CD4-positive, CD25-positive, alpha-beta regulatory T cell (primary cell): ENCODE measurements around the gene ZNF516. TPM values are rescaled to one million over a fixed set of nuclear protein-coding genes. Genes with fewer than 3 reads are reported as not detected.
A peak's percentile ranks its signal among the peaks of the same experiment; 100 is the strongest.

Source experiments
- ATAC-seq, 2 donors: fragments of 150-1000 bp; cut with Tn5 transposase; one replicate each; pipeline ENCODE4 v1.10.0; 2021; ENCODE audit warnings: low read depth in 2 of 2, moderate number of reproducible peaks in 2 of 2, moderate library complexity in 1 of 2
- DNase-seq, 3 donors: peaks; one replicate each; pipeline versions ENCODE4 v3.0.0 to v3.0.0-alpha.2; 2012 to 2022; ENCODE audit warnings: mixed read lengths in 1 of 3
- H3K27ac ChIP-seq: one replicate; pipeline ENCODE4 v1.7.0; 2013; ENCODE audit warnings: mild to moderate bottlenecking, low read length; ENCODE audit not compliant: insufficient read depth, poor library complexity, severe bottlenecking
- H3K27me3 ChIP-seq: one replicate; pipeline ENCODE4 v1.7.0; 2013; ENCODE audit warnings: low read length; ENCODE audit not compliant: control insufficient read depth, insufficient read depth
- H3K36me3 ChIP-seq: one replicate; pipeline ENCODE4 v1.7.0; 2013; ENCODE audit warnings: mild to moderate bottlenecking, low read length, moderate library complexity; ENCODE audit not compliant: control insufficient read depth, insufficient read depth
- H3K4me1 ChIP-seq: 2 replicates; pipeline ENCODE4 v1.7.0; 2013; ENCODE audit warnings: mild to moderate bottlenecking, low read length; ENCODE audit not compliant: insufficient read depth, control insufficient read depth, poor library complexity, severe bottlenecking
- H3K4me3 ChIP-seq: one replicate; pipeline ENCODE4 v1.7.0; 2013; ENCODE audit warnings: low read depth, mild to moderate bottlenecking, low read length, moderate library complexity
- H3K9me3 ChIP-seq, 2 experiments: 1 replicate in 1 of 2; 2 replicates in 1 of 2; pipeline ENCODE4 v1.7.0; 2013; ENCODE audit warnings: low read length in 2 of 2, mild to moderate bottlenecking in 1 of 2, moderate library complexity in 1 of 2; ENCODE audit not compliant: control insufficient read depth in 2 of 2
- H3K27ac Mint-ChIP-seq, 3 donors: one replicate each; pipeline ENCODE4 v1.8.0; 2020 to 2022; ENCODE audit warnings: mild to moderate bottlenecking in 3 of 3, mixed read lengths in 3 of 3, moderate library complexity in 2 of 3
- H3K27me3 Mint-ChIP-seq: one replicate; pipeline ENCODE4 v1.8.0; 2022; ENCODE audit warnings: mild to moderate bottlenecking, mixed read lengths
- H3K36me3 Mint-ChIP-seq: one replicate; pipeline ENCODE4 v1.8.0; 2020; ENCODE audit warnings: mixed read lengths
- H3K4me1 Mint-ChIP-seq, 4 donors: one replicate each; pipeline ENCODE4 v1.8.0; 2020 to 2022; ENCODE audit warnings: mixed read lengths in 4 of 4, mild to moderate bottlenecking in 1 of 4
- H3K4me3 Mint-ChIP-seq, 4 donors: one replicate each; pipeline ENCODE4 v1.8.0; 2020 to 2022; ENCODE audit warnings: mild to moderate bottlenecking in 4 of 4, mixed read lengths in 4 of 4, moderate library complexity in 3 of 4
- H3K9me3 Mint-ChIP-seq, 7 donors: one replicate each; pipeline ENCODE4 v1.8.0; 2020 to 2022; ENCODE audit warnings: mixed read lengths in 7 of 7, mild to moderate bottlenecking in 3 of 7, moderate library complexity in 2 of 7
- polyA plus RNA-seq, 4 donors: library from polyadenylated mRNA; unstranded; fragments of 300-500 nt; fragmentation: Illumina TruSeq; gene quantifications; one replicate each; pipeline ENCODE4 v1.2.3, GENCODE V29; 2021
- total RNA-seq: library from RNA; stranded (reverse); gene quantifications from one replicate; pipeline ENCODE4 v1.2.3, GENCODE V29; 2022

The ZNF516 gene
- total and polyA plus RNA-seq, 5 donors from 2014 or later: 0.26 to 9.9 (median 0.57) TPM; not detected in 1

DNA sequence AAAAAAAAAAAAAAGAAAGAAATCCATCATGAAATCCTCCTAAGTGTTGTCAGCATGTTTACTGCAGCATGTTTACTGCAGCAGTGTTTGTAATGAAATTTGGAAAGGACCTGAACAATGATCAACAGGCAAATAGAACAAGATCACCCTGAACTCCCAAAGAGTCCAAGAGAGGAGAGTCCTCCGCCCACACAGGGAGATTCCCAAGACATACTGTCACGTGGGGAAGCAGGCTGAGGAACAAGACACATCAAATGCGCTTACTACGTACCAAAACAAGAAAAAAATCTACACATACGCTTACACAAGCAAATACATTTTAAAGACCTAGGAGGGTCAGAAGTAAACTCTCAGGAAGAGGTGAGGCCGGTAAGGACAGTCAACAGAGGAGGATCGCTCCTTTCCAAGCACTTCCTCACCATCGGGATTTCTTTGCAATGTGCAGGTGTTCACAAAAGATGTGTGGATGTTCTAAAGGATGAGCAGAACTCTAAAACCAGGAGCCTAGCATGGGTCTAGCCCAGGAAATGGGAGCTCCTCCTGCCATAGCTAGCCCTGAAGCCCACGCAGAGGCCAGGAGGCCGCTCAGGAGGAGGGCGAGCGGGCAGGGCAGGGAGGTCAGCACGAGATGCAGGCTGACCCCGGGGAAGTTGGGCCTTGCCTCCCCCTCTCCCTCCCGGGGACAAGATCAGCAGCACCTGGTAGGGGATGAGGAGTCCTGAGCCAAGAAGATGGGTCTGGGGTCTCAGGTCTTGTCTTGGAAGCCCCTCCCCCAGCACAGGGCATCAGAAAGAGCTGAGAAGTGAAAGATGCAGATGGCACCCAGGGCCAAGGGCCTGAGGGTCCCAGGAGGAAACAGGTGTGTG lies 66.4 kb downstream of the ZNF516 start:
- Histone ChIP-seq H3K27me3 (no peaks in the 10 kb centered on the region), H3K27ac (no peak overlapping the region), H3K4me1 (no peaks in the 10 kb centered on the region), H3K9me3 (no peaks in the 10 kb centered on the region), H3K36me3 (no peaks in the 10 kb centered on the region), H3K4me3 (no peak overlapping the region)
- H3K27ac Mint-ChIP-seq: no peak overlapping the region
- no peaks in the 10 kb centered on the region for H3K36me3 Mint-ChIP-seq
- peaks cover 0 to 1% (median 0%) of the 10 kb centered on the region in 4 donors for H3K4me1 Mint-ChIP-seq
- H3K27me3 Mint-ChIP-seq: no peaks in the 10 kb centered on the region
- no peaks in the 10 kb centered on the region for H3K9me3 Mint-ChIP-seq
- peak overlapping the region in 2 of 4 donors; percentile 13 to 27 for H3K4me3 Mint-ChIP-seq
- ATAC-seq: no peak
- DNase-seq: no peak

DNA sequence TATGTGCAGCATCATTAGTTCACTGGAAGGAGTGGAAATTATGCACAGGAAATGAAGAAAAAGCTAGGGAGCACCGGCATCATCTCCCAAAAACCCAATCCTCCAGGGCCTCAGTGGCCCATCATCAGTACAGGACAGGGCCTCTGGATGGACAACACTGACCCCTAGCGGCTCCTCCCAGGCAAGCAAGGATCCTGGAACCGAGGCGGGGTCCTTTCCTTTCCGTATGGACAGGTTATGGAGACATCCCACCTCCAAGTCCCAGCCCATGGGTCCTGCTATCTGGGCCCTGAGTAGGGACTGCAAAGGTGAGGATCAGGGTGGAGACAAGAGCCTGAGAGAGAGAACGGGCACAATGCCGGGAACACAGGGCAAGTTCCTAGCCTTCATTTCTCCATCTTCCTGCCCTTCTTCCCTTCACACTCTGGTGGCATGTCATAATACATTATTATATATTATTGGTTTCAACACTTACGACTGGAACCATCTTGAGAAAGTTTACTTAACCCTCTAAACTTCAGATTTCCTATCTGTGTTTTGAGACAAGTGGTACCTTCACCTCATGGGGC lies 68.2 kb downstream of the ZNF516 start:
- H3K36me3 ChIP-seq: no peaks in the 10 kb centered on the region
- no peaks in the 10 kb centered on the region for H3K4me1 ChIP-seq
- H3K36me3 Mint-ChIP-seq: no peaks in the 10 kb centered on the region
- ATAC-seq: no peak
- no peaks in the 10 kb centered on the region for H3K9me3 ChIP-seq
- no peak for DNase-seq
- H3K9me3 Mint-ChIP-seq: no peaks in the 10 kb centered on the region
- no peaks in the 10 kb centered on the region for H3K27me3 Mint-ChIP-seq
- H3K27ac Mint-ChIP-seq: no peak overlapping the region
- peaks cover 0 to 1% (median 0%) of the 10 kb centered on the region in 4 donors for H3K4me1 Mint-ChIP-seq
- no peak overlapping the region for H3K4me3 Mint-ChIP-seq
- no peak overlapping the region for H3K27ac ChIP-seq
- no peaks in the 10 kb centered on the region for H3K27me3 ChIP-seq
- H3K4me3 ChIP-seq: no peak overlapping the region

DNA sequence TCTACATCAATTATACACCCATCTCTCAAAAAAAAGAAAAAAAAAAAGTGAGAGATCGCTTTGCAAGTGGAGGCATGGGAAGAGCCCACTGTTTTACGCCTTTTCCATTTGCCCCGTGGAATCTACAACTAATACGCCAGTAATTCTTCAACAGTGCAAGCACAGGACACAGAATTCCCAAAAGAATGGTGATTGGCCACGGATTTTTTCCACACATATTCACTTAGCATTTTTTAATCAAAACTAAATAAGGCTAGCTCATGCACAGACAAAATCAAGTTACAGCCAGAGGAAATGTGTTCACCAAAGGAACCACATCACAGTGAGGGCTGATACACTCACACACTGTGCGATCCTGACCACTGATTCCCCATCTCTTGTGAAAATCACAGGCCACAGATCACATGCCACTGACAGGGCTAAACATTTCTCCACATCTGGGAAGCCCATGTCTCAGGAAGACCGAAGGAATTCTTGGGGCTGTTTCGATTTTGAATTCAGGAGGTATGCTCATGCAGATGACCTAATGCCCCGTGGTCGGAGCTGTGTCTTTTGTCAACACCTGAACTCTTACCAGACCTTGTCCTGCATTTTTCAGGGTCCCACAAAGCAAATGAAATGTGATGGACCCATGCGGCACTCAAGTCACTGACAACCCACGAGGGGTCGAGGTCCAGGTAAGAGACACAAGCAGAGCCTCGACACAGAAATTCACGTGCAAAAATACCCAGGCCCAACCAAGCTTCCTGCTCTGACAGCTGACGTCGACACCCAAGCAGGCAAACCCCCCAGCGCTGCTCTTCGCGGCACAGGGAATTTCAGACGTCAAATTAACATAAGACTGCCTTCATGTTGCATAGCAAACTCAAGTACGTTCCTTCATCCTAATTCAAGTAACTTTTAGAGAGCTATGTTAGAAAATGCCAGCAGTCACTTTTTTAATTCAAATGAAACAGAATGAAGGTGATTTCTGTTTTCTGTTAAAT lies 69.6 kb downstream of the ZNF516 start:
- H3K27me3 ChIP-seq: no peaks in the 10 kb centered on the region
- H3K27me3 Mint-ChIP-seq: no peaks in the 10 kb centered on the region
- no peaks in the 10 kb centered on the region for H3K9me3 ChIP-seq
- H3K9me3 Mint-ChIP-seq: no peaks in the 10 kb centered on the region
- ATAC-seq (no peak), DNase-seq (no peak)
- no peaks in the 10 kb centered on the region for H3K4me1 ChIP-seq
- no peak overlapping the region for H3K4me3 Mint-ChIP-seq
- no peaks in the 10 kb centered on the region for H3K36me3 ChIP-seq
- H3K4me1 Mint-ChIP-seq: peaks cover 0 to 1% (median 0%) of the 10 kb centered on the region in 4 donors
- no peak overlapping the region for H3K27ac ChIP-seq
- no peak overlapping the region for H3K4me3 ChIP-seq
- no peaks in the 10 kb centered on the region for H3K36me3 Mint-ChIP-seq
- no peak overlapping the region for H3K27ac Mint-ChIP-seq

- Histone ChIP-seq H3K27ac (no peak overlapping the region), H3K36me3 (no peaks in the 10 kb centered on the region), H3K9me3 (no peaks in the 10 kb centered on the region), H3K27me3 (no peaks in the 10 kb centered on the region), H3K4me1 (no peaks in the 10 kb centered on the region), H3K4me3 (no peak overlapping the region)
- ATAC-seq (no peak), DNase-seq (no peak)
- Mint-ChIP-seq H3K27me3 (no peaks in the 10 kb centered on the region), H3K4me3 (no peak overlapping the region), H3K27ac (no peak overlapping the region), H3K9me3 (peaks cover 0 to 2% (median 0%) of the 10 kb centered on the region in 7 donors), H3K36me3 (no peaks in the 10 kb centered on the region), H3K4me1 (peaks cover 0 to 1% (median 0%) of the 10 kb centered on the region in 4 donors)
Measured at GRCh38 chr18:76422838-76423237, 72.2 kb downstream of the ZNF516 start.

DNA sequence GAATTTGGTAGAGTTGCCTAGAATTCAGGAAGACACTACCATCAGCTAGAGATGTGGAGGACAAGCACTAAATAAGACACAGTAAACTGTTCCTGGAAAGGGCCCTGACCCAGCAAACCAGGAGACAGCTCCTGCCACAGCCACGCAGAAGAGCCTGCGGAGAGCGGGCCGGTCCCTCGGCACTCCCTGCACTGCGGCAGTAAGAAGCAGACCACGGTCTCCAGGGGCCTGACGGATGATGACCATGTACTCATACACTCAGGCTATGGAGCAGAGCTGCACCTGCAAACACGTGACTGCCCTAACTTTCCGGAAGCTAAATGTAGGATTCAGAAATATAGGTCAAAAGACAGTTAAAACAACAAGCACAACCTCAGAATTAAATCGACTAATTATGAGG lies 72.9 kb downstream of the ZNF516 start:
- Histone ChIP-seq H3K27me3 (no peaks in the 10 kb centered on the region), H3K4me1 (no peaks in the 10 kb centered on the region), H3K27ac (no peak overlapping the region), H3K36me3 (no peaks in the 10 kb centered on the region), H3K9me3 (no peaks in the 10 kb centered on the region), H3K4me3 (no peak overlapping the region)
- H3K27ac Mint-ChIP-seq: no peak overlapping the region
- peaks cover 2% of the 10 kb centered on the region for H3K27me3 Mint-ChIP-seq
- no peaks in the 10 kb centered on the region for H3K4me1 Mint-ChIP-seq
- H3K36me3 Mint-ChIP-seq: no peaks in the 10 kb centered on the region
- H3K9me3 Mint-ChIP-seq: peaks cover 0 to 2% (median 0%) of the 10 kb centered on the region in 7 donors
- no peak for ATAC-seq
- no peak for DNase-seq
- H3K4me3 Mint-ChIP-seq: no peak overlapping the region

DNA sequence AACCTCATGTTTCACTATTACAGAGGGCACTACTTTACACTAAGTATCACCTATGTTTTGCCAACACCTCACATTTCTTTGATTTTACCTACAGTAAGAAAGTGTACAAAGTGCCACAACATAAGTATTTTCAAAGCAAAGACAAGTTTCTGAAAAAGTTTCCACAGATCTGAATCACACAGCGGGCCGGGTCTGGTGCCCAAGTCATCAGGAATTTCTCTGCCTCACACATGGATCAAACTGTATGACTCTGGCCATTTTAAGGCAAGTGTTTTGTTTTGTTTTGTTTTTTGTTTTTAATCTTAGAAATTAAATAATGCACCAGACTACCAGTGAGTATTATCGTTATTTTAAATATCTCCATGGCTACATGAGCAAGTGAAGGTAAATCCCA lies 73.4 kb downstream of the ZNF516 start:
- Mint-ChIP-seq H3K4me1 (no peaks in the 10 kb centered on the region), H3K36me3 (no peaks in the 10 kb centered on the region), H3K4me3 (no peak overlapping the region), H3K27me3 (peaks cover 6% of the 10 kb centered on the region), H3K9me3 (peaks cover 0 to 2% (median 0%) of the 10 kb centered on the region in 7 donors), H3K27ac (no peak overlapping the region)
- DNase-seq (no peak), ATAC-seq (no peak)
- H3K27ac ChIP-seq: no peak overlapping the region
- H3K27me3 ChIP-seq: no peaks in the 10 kb centered on the region
- H3K4me3 ChIP-seq: no peak overlapping the region
- no peaks in the 10 kb centered on the region for H3K9me3 ChIP-seq
- no peaks in the 10 kb centered on the region for H3K36me3 ChIP-seq
- no peaks in the 10 kb centered on the region for H3K4me1 ChIP-seq

GRCh38 chr18:76420898-76421684 lies 74.0 kb downstream of the ZNF516 start:
- Mint-ChIP-seq H3K27me3 (peaks cover 6% of the 10 kb centered on the region), H3K27ac (no peak overlapping the region), H3K9me3 (peaks cover 0 to 2% (median 0%) of the 10 kb centered on the region in 7 donors), H3K4me3 (no peak overlapping the region), H3K4me1 (no peaks in the 10 kb centered on the region), H3K36me3 (no peaks in the 10 kb centered on the region)
- Histone ChIP-seq H3K4me3 (no peak overlapping the region), H3K36me3 (no peaks in the 10 kb centered on the region), H3K9me3 (no peaks in the 10 kb centered on the region), H3K4me1 (no peaks in the 10 kb centered on the region), H3K27me3 (no peaks in the 10 kb centered on the region), H3K27ac (no peak overlapping the region)
- ATAC-seq (no peak), DNase-seq (no peak)
